Right kidney (tissue), 1 donor: Measurements from ENCODE around the gene THAP11.
"Not testable (repeated sequence)": the region's sequence is repeated elsewhere in the genome, so short reads cannot be mapped to it uniquely, and the experiment has no call there.

Experiments used
- DNase-seq: peaks from one replicate; pipeline ENCODE4 v3.0.0-alpha.2; 2016

THAP11 gene

GRCh38 chr16:67833415-67834241 is 8.5 kb upstream of the THAP11 start:
- peak; percentile 86 for DNase-seq

- no peak for DNase-seq
Measured at GRCh38 chr16:67834242-67834614, 7.9 kb upstream of the THAP11 start.

- DNase-seq = not testable (repeated sequence)
Measured at GRCh38 chr16:67837190-67837589, 4.9 kb upstream of the THAP11 start.

- DNase-seq = no peak
Measured at GRCh38 chr16:67837811-67838210, 4.3 kb upstream of the THAP11 start.

- DNase-seq = no peak
Measured at GRCh38 chr16:67841198-67841815, 813 bp upstream of the THAP11 start.

GRCh38 chr16:67842509-67843342 is 606 bp downstream of the THAP11 start:
- DNase-seq = peak; percentile 85

GRCh38 chr16:67843343-67843765 is 1.2 kb downstream of the THAP11 start:
- DNase-seq = no peak

GRCh38 chr16:67844497-67844896 is 2.4 kb downstream of the THAP11 start:
- DNase-seq = no peak

GRCh38 chr16:67845291-67846062 is 3.4 kb downstream of the THAP11 start:
- no peak for DNase-seq

- no peak for DNase-seq
Measured at GRCh38 chr16:67846063-67846319, 3.9 kb downstream of the THAP11 start.

- DNase-seq = peak; percentile 98
Measured at GRCh38 chr16:67846320-67847063, 4.4 kb downstream of the THAP11 start, which contains the start of gene NUTF2. Gene NUTF2, plus strand, starts transcription at chr16:67846933. Its CDS starts 18,198 bp downstream, at chr16:67865131.

- DNase-seq = peak; percentile 83
Measured at GRCh38 chr16:67847064-67847861, 5.1 kb downstream of the THAP11 start, which contains the start of gene CENPT. Gene CENPT, minus strand, starts transcription at chr16:67847693. Its CDS starts 13,834 bp downstream, at chr16:67833859.

- DNase-seq = no peak
Measured at GRCh38 chr16:67848118-67848517, 6.0 kb downstream of the THAP11 start.

- DNase-seq = no peak
Measured at GRCh38 chr16:67853670-67854069, 11.6 kb downstream of the THAP11 start.

GRCh38 chr16:67855789-67856188 is 13.7 kb downstream of the THAP11 start:
- no peak for DNase-seq

GRCh38 chr16:67856927-67857546 is 14.9 kb downstream of the THAP11 start:
- no peak for DNase-seq

- DNase-seq = no peak
Measured at GRCh38 chr16:67857547-67858233, 15.6 kb downstream of the THAP11 start.

- no peak for DNase-seq
Measured at GRCh38 chr16:67858500-67858899, 16.4 kb downstream of the THAP11 start.

- DNase-seq = no peak
Measured at GRCh38 chr16:67860589-67861398, 18.7 kb downstream of the THAP11 start.
